OCI-LY1 (cell line): ENCODE results near the gene P2RY2.

Source experiments
- H2AFZ ChIP-seq: fragments of 200-600 bp; sonication (generic), shearing (Covaris generic); 2 replicates; pipeline ENCODE4 v1.6.0; 2014; ENCODE audit warnings: antibody characterized with exemption, mild to moderate bottlenecking, low read length
- H3F3A ChIP-seq: fragments of 200-600 bp; sonication (generic), shearing (Covaris generic); 2 replicates; pipeline ENCODE4 v1.6.0; 2014; ENCODE audit warnings: mild to moderate bottlenecking, antibody characterized with exemption, low read length, moderate library complexity; ENCODE audit not compliant: insufficient read depth
- H3K27ac ChIP-seq: fragments of 200-600 bp; sonication (generic); 2 replicates; pipeline ENCODE4 v1.5.1; 2014; ENCODE audit warnings: low read length, mixed run types, mild to moderate bottlenecking, low read depth; ENCODE audit not compliant: poor library complexity, severe bottlenecking
- H3K27me3 ChIP-seq: fragments of 200-600 bp; sonication (generic); 2 replicates; pipeline ENCODE4 v1.6.0; 2014; ENCODE audit warnings: antibody characterized with exemption, mild to moderate bottlenecking, low read length, moderate library complexity; ENCODE audit not compliant: insufficient read depth
- H3K36me3 ChIP-seq: fragments of 200-600 bp; sonication (generic); 2 replicates; pipeline ENCODE4 v1.6.1; 2014; ENCODE audit warnings: mild to moderate bottlenecking, antibody characterized with exemption, low read length, moderate library complexity, mixed read lengths; ENCODE audit not compliant: insufficient read depth
- H3K4me1 ChIP-seq: fragments of 200-600 bp; sonication (generic); 2 replicates; pipeline ENCODE4 v1.5.1; 2014; ENCODE audit warnings: mild to moderate bottlenecking, low read length, moderate library complexity; ENCODE audit not compliant: insufficient read depth, severe bottlenecking
- H3K4me2 ChIP-seq: fragments of 200-600 bp; sonication (generic), shearing (Covaris generic); 2 replicates; pipeline ENCODE4 v1.6.1; 2014; ENCODE audit warnings: low read length
- H3K4me3 ChIP-seq: fragments of 200-600 bp; sonication (generic); 2 replicates; pipeline ENCODE4 v1.5.1; 2014; ENCODE audit warnings: low read length, low read depth, mild to moderate bottlenecking, mixed read lengths; ENCODE audit not compliant: poor library complexity, severe bottlenecking
- H3K79me2 ChIP-seq: fragments of 200-600 bp; shearing (Covaris generic); 2 replicates; pipeline ENCODE4 v1.6.1; 2016; ENCODE audit warnings: mixed run types, low read length, mixed read lengths; ENCODE audit not compliant: insufficient read depth
- H3K9ac ChIP-seq: fragments of 200-600 bp; sonication (generic), shearing (Covaris generic); 2 replicates; pipeline ENCODE4 v1.6.1; 2014; ENCODE audit warnings: mild to moderate bottlenecking, low read length, mixed read lengths
- H3K9me2 ChIP-seq: fragments of 200-600 bp; sonication (generic), shearing (Covaris generic); 2 replicates; pipeline ENCODE4 v1.6.1; 2014; ENCODE audit warnings: low read depth, mild to moderate bottlenecking, low read length, mixed read lengths
- H3K9me3 ChIP-seq: fragments of 200-600 bp; shearing (Covaris generic); 2 replicates; pipeline ENCODE4 v1.6.1; 2014; ENCODE audit warnings: low read length, mixed read lengths
- H4K20me1 ChIP-seq: fragments of 200-600 bp; sonication (generic), shearing (Covaris generic); 2 replicates; pipeline ENCODE4 v1.6.0; 2016; ENCODE audit warnings: mild to moderate bottlenecking, low read length; ENCODE audit not compliant: insufficient read depth
- EZH2 ChIP-seq: fragments of 200-600 bp; sonication (generic), shearing (Covaris generic); IDR thresholded peaks from 2 replicates; pipeline ENCODE4 v1.8.0; 2017; ENCODE audit warnings: borderline replicate concordance, mixed run types, mild to moderate bottlenecking, antibody characterized with exemption, low read length, moderate library complexity, mixed read lengths
- TF ChIP-seq, protein P1 (sequence below): fragments of 200-600 bp; sonication (generic), shearing (Covaris generic); IDR thresholded peaks from 2 replicates; pipeline ENCODE4 v1.5.1; 2017; ENCODE audit warnings: mild to moderate bottlenecking, antibody characterized with exemption, low read length, moderate library complexity, mixed read lengths

The P2RY2 gene

GRCh38 chr11:73205661-73206343 lies 12.3 kb upstream of the P2RY2 start:
- no peaks in the 10 kb centered on the region for H4K20me1 ChIP-seq
- H3K27ac ChIP-seq: no peak overlapping the region
- H3K4me2 ChIP-seq: no peak overlapping the region
- no peaks in the 10 kb centered on the region for H3K27me3 ChIP-seq
- no peak overlapping the region for H3K4me3 ChIP-seq
- TF ChIP-seq EZH2: no peak
- TF ChIP-seq, protein P1, sequence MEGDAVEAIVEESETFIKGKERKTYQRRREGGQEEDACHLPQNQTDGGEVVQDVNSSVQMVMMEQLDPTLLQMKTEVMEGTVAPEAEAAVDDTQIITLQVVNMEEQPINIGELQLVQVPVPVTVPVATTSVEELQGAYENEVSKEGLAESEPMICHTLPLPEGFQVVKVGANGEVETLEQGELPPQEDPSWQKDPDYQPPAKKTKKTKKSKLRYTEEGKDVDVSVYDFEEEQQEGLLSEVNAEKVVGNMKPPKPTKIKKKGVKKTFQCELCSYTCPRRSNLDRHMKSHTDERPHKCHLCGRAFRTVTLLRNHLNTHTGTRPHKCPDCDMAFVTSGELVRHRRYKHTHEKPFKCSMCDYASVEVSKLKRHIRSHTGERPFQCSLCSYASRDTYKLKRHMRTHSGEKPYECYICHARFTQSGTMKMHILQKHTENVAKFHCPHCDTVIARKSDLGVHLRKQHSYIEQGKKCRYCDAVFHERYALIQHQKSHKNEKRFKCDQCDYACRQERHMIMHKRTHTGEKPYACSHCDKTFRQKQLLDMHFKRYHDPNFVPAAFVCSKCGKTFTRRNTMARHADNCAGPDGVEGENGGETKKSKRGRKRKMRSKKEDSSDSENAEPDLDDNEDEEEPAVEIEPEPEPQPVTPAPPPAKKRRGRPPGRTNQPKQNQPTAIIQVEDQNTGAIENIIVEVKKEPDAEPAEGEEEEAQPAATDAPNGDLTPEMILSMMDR: no peak
- H3K4me1 ChIP-seq: no peaks in the 10 kb centered on the region
- no peaks in the 10 kb centered on the region for H3K9me3 ChIP-seq
- H2AFZ ChIP-seq: no peak overlapping the region
- H3K79me2 ChIP-seq: no peaks in the 10 kb centered on the region
- no peaks in the 10 kb centered on the region for H3K36me3 ChIP-seq
- no peaks in the 10 kb centered on the region for H3K9me2 ChIP-seq
- no peaks in the 10 kb centered on the region for H3F3A ChIP-seq
- H3K9ac ChIP-seq: no peak overlapping the region

- Histone ChIP-seq H3K4me1 (no peaks in the 10 kb centered on the region), H3K4me3 (no peak overlapping the region), H3K4me2 (no peak overlapping the region), H3F3A (no peaks in the 10 kb centered on the region), H4K20me1 (no peaks in the 10 kb centered on the region), H3K27ac (no peak overlapping the region), H3K79me2 (no peaks in the 10 kb centered on the region), H3K27me3 (no peaks in the 10 kb centered on the region), H2AFZ (no peak overlapping the region), H3K9ac (no peak overlapping the region), H3K9me2 (no peaks in the 10 kb centered on the region), H3K36me3 (no peaks in the 10 kb centered on the region), H3K9me3 (no peaks in the 10 kb centered on the region)
- TF ChIP-seq, protein P1: no peak
- no peak for TF ChIP-seq EZH2
Measured at GRCh38 chr11:73206801-73207200, 11.3 kb upstream of the P2RY2 start.

GRCh38 chr11:73209892-73210291 lies 8.2 kb upstream of the P2RY2 start:
- H3K4me1 ChIP-seq: no peaks in the 10 kb centered on the region
- no peaks in the 10 kb centered on the region for H3K79me2 ChIP-seq
- H3K27ac ChIP-seq: no peak overlapping the region

More at GRCh38 chr11:73209892-73210291, 8.2 kb upstream of the P2RY2 start:
- Histone ChIP-seq H3F3A (no peaks in the 10 kb centered on the region), H3K27me3 (no peaks in the 10 kb centered on the region), H3K36me3 (no peaks in the 10 kb centered on the region), H3K4me2 (no peak overlapping the region), H3K4me3 (no peak overlapping the region), H2AFZ (no peak overlapping the region), H3K9me3 (no peaks in the 10 kb centered on the region), H3K9me2 (no peaks in the 10 kb centered on the region), H3K9ac (no peak overlapping the region), H4K20me1 (no peaks in the 10 kb centered on the region)
- no peak for TF ChIP-seq EZH2
- TF ChIP-seq, protein P1: no peak
